ENCODE results near the gene GIT1. TPM values are rescaled to one million over a fixed set of nuclear protein-coding genes. Genes with fewer than 3 reads are reported as not detected.

The GIT1 gene
- total RNA-seq, 1 donor from 2014 or later: 64.8 TPM

DNA sequence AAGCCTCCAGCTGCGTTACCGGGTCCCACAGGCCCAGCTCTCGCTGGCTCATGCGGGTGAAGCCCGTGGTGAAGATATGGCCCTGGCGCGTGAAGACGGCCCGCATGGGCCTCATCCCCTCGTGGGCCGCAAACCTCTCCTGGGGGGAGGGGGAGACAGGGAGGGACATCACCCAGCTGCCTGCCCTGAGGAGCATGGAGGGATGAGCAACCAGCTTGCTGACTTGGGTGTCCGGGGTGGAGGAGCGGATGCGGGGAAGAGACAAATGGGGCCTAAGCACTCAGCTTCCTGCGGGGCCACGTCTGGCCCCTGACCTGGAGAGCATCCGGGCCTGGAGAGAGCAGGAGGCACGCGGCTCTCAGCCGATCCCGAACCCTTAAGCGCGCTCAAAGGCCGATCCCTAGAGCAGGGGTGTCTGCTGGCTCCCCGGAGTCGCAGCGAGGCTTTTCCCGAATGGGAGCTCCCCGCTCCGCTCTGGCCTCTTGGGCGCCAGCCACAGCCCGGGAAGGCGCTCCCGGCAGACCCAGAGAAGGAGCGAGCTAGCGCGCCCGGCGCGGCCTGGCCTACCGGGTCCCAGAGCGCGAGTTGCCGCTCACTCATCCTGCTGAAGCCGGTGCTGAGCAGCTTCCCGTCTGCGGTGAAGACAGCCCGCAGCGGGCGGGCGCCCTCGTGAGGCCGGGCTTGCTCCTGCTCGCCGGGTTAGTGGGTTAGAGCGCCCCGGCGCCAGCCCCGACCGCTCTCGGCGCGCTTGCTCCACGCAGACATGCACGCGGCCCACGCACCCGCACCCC is 28.2 kb upstream of the GIT1 start:
- peak; percentile 70 for ATAC-seq

DNA sequence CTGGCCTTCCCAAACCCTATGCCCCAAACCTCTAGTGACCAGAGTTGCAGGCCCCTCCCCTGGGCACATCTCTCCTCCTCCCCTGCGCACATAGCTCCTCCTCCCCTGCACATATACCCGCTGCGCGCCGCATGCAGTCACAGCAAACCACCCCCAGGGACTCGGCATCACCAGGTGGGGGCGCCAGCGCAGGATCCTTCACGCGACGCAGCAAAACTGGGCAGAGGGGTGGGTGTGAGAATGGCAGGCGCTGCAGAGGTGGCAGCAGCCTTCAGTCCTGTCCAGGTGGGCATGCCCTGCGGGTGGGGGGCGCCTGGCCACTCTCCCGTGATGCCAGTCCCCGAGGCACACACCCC is 27.7 kb upstream of the GIT1 start:
- intact Hi-C loops (cut with DNase I): no loop called here
- TF ChIP-seq, protein P1, sequence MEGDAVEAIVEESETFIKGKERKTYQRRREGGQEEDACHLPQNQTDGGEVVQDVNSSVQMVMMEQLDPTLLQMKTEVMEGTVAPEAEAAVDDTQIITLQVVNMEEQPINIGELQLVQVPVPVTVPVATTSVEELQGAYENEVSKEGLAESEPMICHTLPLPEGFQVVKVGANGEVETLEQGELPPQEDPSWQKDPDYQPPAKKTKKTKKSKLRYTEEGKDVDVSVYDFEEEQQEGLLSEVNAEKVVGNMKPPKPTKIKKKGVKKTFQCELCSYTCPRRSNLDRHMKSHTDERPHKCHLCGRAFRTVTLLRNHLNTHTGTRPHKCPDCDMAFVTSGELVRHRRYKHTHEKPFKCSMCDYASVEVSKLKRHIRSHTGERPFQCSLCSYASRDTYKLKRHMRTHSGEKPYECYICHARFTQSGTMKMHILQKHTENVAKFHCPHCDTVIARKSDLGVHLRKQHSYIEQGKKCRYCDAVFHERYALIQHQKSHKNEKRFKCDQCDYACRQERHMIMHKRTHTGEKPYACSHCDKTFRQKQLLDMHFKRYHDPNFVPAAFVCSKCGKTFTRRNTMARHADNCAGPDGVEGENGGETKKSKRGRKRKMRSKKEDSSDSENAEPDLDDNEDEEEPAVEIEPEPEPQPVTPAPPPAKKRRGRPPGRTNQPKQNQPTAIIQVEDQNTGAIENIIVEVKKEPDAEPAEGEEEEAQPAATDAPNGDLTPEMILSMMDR (IDR thresholded peaks at IDR 0.05): peak; percentile 64
- ATAC-seq (peak; percentile 65), DNase-seq (peak; percentile 90)
- Histone ChIP-seq H3K4me3 (peak overlapping the region; percentile 51), H3K9me3 (no peaks in the 10 kb centered on the region), H3K4me1 (peaks cover 51% of the 10 kb centered on the region), H3K27me3 (no peaks in the 10 kb centered on the region), H3K36me3 (no peaks in the 10 kb centered on the region), H3K27ac (no peak overlapping the region)

More for the DNA sequence above, 28.2 kb upstream of the GIT1 start:
- no peaks in the 10 kb centered on the region for H3K9me3 ChIP-seq
- intact Hi-C loops (cut with DNase I): no loop called here
- H3K27ac ChIP-seq: peak overlapping the region; percentile 30
- no peaks in the 10 kb centered on the region for H3K27me3 ChIP-seq
- TF ChIP-seq, protein P1 (IDR thresholded peaks at IDR 0.05): peak; percentile 73
- H3K4me3 ChIP-seq: peak overlapping the region; percentile 44
- peaks cover 56% of the 10 kb centered on the region for H3K4me1 ChIP-seq
- no peaks in the 10 kb centered on the region for H3K36me3 ChIP-seq
- peak; percentile 94 for DNase-seq

DNA sequence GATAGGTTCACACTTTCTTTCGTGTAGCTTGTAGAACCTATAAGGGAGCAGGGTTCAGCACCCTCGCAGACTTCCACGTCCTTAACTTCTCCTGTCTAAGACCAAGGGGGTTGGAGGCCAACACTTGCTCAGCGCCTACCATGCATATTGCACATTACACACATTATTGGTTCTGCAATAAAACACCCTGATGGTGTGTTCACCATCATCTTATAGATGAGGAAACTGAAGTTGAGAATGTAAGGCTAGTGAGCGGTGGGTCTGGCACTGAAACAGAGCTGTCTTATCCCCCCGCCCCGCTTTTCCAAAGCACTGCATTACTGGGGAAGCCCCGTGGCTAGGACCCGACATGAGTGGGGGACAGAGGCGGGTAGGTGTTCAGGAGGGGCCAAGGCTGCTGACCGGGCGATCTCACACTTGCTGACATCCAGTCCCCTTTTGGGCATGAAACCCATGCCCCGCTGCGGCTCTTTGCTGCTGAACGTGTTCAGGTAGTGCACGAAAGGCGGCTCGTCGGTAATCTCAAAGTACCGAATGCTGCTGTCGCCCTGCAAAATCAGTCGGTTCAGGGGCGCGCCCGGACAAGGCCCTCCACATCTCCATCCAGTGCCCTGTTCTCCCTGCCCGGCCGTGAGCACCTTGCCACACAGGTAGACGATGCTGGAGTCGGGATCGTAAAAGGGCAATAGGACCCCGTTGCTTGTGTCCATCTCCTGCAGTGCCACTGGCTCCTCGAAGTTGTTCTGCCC is 27.0 kb upstream of the GIT1 start:
- H3K4me1 ChIP-seq: peaks cover 47% of the 10 kb centered on the region
- no peaks in the 10 kb centered on the region for H3K27me3 ChIP-seq
- H3K9me3 ChIP-seq: no peaks in the 10 kb centered on the region
- no peak overlapping the region for H3K27ac ChIP-seq
- no peaks in the 10 kb centered on the region for H3K36me3 ChIP-seq
- H3K4me3 ChIP-seq: peak overlapping the region; percentile 51
- TF ChIP-seq, protein P1 (IDR thresholded peaks at IDR 0.05): no peak
- ATAC-seq (no peak), DNase-seq (no peak)
- intact Hi-C loops (cut with DNase I): no loop called here

DNA sequence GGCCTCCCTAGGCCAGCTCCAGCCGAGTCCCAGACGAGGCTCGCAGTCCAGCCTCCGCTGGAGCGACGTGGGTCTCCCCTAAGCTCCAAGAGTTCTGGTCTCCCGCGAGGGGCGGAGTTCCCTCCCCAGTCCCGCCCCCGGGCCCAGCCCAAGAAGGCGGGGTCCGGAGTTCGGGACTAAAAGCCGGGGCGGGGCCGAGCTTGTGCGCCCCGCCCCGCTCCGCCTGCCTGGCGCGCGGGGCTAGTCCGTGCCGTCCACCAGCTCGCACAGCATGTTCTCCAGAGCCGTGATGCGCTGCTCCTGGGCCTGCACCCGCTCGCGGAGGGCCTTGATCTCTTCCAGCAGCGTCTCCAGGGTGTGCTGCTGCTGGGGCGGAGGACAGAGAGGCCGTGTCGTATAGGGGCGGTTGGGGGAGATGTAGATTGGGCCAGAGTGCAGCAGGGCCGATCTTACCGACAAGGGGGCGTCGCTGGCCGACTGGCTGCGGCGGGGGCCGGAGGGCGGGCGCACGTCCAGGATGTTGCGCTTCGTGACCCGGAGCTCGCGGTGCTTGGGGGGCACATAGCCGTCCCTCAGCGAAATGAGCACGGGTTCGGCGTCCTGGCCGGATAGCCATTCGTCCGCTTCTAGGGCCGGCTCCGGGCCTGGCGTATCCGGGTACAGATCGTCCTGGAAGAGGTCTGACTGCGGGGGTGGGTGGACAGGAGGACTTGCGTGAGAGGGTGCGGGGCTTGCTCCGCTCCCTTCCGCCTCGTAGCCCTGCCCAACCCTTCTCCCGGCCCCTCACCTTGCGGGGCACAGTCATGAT is 26.2 kb upstream of the GIT1 start:
- Histone ChIP-seq H3K36me3 (no peaks in the 10 kb centered on the region), H3K4me3 (peak overlapping the region; percentile 51), H3K4me1 (peaks cover 47% of the 10 kb centered on the region), H3K27ac (peak overlapping the region; percentile 51), H3K27me3 (no peaks in the 10 kb centered on the region), H3K9me3 (no peaks in the 10 kb centered on the region)
- peak; percentile 92 for DNase-seq
- TF ChIP-seq, protein P1 (IDR thresholded peaks at IDR 0.05): no peak
- intact Hi-C loops (cut with DNase I): no loop called here
- peak; percentile 75 for ATAC-seq

DNA sequence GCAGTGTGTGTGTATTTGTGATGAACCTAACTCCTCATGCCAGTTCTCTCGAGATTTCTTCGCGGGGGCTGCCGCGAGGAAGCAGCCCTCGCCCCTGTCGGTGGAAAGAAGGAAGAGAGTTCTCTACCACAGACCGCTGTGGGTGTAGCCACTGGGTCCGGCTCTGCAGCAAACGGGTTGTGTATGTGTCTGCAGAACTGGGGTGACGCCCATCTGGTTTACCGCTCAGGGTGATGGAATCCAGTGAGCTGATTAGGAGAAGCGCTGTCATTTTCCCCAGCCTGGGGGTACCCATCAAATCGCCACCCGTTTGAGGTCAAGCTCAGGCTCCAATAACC is 25.6 kb upstream of the GIT1 start:
- DNase-seq: peak; percentile 75
- intact Hi-C loops (cut with DNase I): no loop called here
- TF ChIP-seq, protein P1 (IDR thresholded peaks at IDR 0.05): no peak
- peak; percentile 21 for ATAC-seq
- Histone ChIP-seq H3K4me3 (peak overlapping the region; percentile 51), H3K36me3 (no peaks in the 10 kb centered on the region), H3K4me1 (peaks cover 47% of the 10 kb centered on the region), H3K27me3 (no peaks in the 10 kb centered on the region), H3K27ac (no peak overlapping the region), H3K9me3 (no peaks in the 10 kb centered on the region)

Measured in upper lobe of right lung (tissue), 1 donor.